ENCODE data around the gene GNAO1. TPM values are rescaled to one million over a fixed set of nuclear protein-coding genes. Genes with fewer than 3 reads are reported as not detected.

Gene GNAO1
- total and polyA plus RNA-seq, 9 of the 15 experiments (the other 6 are each of a cell fraction or from before 2014, with no cell fraction given) = 0.07 to 0.42 (median 0.08) TPM; not detected in 5

GRCh38 chr16:56382901-56383355 is 191.6 kb downstream of the GNAO1 start:
- in situ Hi-C loops (cut with MboI) (no loop called here), intact Hi-C loops (cut with micrococcal nuclease) (no loop called here)
- POLR2A ChIA-PET = interaction anchor here (0.6 to 1.7 kb wide), 4 partner anchors 17 to 829 kb away, joined by 3 to 13 read pairs (median 3); no protein-coding TSS in a partner anchor
- Histone ChIP-seq H3K36me3 (ENCODE audit: control insufficient read depth, insufficient read depth, low read length) (peaks cover 84% of the 10 kb centered on the region), H3K4me2 (ENCODE audit: insufficient read depth, low read length) (no peak overlapping the region), H3K4me3 (no peak overlapping the region), H3K4me1 (replicated peaks in 1 of 2; ENCODE audit: control insufficient read depth in 2 of 2, insufficient read depth in 2 of 2, low read length in 2 of 2) (no peaks in the 10 kb centered on the region), H3K9ac (ENCODE audit: insufficient read depth in 1 of 2, low read depth in 2 of 2, low read length in 2 of 2) (no peak overlapping the region), H2AFZ (ENCODE audit: low read depth, low read length) (no peak overlapping the region), H3K79me2 (ENCODE audit: control insufficient read depth, insufficient read depth, low read length) (0 out of 3 replicates have a peak, but pooled peaks cover 2% of the 10 kb centered on the region), H3K27ac (ENCODE audit: extremely low read depth, low read depth, low read length) (no peak overlapping the region), H3K27me3 (ENCODE audit: control insufficient read depth in 2 of 2, insufficient read depth in 2 of 2, low read length in 2 of 2) (no peaks in the 10 kb centered on the region), H3K9me3 (replicated peaks; ENCODE audit: control insufficient read depth, insufficient read depth, low read depth, low read length) (peaks cover 11% of the 10 kb centered on the region), H4K20me1 (replicated peaks; ENCODE audit: control insufficient read depth, insufficient read depth, low read length) (no peaks in the 10 kb centered on the region), H3K9me1 (ENCODE audit: control insufficient read depth, insufficient read depth, low read length) (no peaks in the 10 kb centered on the region)
- 85% methylated on average over 5 of the region's 5 CpGs for WGBS (ENCODE audit: insufficient coverage, low coverage, missing lambda C conversion rate)
- ATAC-seq (no peak), DNase-seq (ENCODE audit: extremely low read depth in 1 of 4, low spot score in 3 of 4) (no peak), FAIRE-seq (no peak)
- TF ChIP-seq, protein P1, sequence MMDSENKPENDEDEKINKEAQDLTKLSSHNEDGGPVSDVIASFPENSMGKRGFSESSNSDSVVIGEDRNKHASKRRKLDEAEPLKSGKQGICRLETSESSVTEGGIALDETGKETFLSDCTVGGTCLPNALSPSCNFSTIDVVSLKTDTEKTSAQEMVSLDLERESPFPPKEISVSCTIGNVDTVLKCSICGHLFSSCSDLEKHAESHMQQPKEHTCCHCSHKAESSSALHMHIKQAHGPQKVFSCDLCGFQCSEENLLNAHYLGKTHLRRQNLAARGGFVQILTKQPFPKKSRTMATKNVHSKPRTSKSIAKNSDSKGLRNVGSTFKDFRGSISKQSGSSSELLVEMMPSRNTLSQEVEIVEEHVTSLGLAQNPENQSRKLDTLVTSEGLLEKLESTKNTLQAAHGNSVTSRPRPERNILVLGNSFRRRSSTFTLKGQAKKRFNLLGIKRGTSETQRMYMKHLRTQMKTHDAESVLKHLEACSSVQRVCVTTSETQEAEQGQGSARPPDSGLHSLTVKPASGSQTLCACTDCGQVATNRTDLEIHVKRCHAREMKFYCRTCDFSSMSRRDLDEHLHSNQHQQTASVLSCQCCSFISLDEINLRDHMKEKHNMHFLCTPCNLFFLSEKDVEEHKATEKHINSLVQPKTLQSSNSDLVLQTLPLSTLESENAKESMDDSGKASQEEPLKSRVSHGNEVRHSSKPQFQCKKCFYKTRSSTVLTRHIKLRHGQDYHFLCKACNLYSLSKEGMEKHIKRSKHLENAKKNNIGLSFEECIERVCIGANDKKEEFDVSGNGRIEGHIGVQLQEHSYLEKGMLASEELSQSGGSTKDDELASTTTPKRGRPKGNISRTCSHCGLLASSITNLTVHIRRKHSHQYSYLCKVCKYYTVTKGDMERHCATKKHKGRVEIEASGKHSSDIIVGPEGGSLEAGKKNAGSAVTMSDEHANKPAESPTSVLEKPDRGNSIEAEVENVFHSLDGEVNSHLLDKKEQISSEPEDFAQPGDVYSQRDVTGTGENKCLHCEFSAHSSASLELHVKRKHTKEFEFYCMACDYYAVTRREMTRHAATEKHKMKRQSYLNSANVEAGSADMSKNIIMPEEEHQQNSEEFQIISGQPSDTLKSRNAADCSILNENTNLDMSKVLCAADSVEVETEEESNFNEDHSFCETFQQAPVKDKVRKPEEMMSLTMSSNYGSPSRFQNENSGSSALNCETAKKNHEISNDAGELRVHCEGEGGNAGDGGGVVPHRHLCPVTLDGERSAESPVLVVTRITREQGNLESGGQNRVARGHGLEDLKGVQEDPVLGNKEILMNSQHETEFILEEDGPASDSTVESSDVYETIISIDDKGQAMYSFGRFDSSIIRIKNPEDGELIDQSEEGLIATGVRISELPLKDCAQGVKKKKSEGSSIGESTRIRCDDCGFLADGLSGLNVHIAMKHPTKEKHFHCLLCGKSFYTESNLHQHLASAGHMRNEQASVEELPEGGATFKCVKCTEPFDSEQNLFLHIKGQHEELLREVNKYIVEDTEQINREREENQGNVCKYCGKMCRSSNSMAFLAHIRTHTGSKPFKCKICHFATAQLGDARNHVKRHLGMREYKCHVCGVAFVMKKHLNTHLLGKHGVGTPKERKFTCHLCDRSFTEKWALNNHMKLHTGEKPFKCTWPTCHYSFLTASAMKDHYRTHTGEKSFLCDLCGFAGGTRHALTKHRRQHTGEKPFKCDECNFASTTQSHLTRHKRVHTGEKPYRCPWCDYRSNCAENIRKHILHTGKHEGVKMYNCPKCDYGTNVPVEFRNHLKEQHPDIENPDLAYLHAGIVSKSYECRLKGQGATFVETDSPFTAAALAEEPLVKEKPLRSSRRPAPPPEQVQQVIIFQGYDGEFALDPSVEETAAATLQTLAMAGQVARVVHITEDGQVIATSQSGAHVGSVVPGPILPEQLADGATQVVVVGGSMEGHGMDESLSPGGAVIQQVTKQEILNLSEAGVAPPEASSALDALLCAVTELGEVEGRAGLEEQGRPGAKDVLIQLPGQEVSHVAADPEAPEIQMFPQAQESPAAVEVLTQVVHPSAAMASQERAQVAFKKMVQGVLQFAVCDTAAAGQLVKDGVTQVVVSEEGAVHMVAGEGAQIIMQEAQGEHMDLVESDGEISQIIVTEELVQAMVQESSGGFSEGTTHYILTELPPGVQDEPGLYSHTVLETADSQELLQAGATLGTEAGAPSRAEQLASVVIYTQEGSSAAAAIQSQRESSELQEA (IDR thresholded peaks at IDR 0.05; ENCODE audit: low read depth) = no peak
- TF ChIP-seq ZNF444 (CRISPR knock-in tag; IDR thresholded peaks at IDR 0.05) (no peak), ZNF778 (CRISPR knock-in tag; IDR thresholded peaks at IDR 0.05) (no peak)
- BruUV-seq (replicated peaks) = no TSS peak
- CTCF ChIA-PET (ENCODE audit: low intra/inter-chr PET ratio) = no interaction called here
